Thyroid gland (tissue), 4 donors: ENCODE data around the gene LDLR.

Source experiments
- CTCF ChIP-seq, 6 experiments: fragments of 200-600 bp in 3 of 6; fragments of 450-650 bp in 3 of 6; sonication (generic) in 3 of 6; IDR thresholded peaks; one replicate each; pipeline ENCODE4 v1.5.1; 2016 to 2019; ENCODE audit warnings: antibody characterized with exemption in 6 of 6, mild to moderate bottlenecking in 2 of 6, inconsistent platforms in 1 of 6, moderate library complexity in 1 of 6
- POLR2A ChIP-seq, 2 donors: fragments of 450-650 bp; IDR thresholded peaks; one replicate each; pipeline ENCODE4 v1.6.1; 2017; ENCODE audit warnings: antibody characterized with exemption in 2 of 2, mild to moderate bottlenecking in 2 of 2, moderate library complexity in 1 of 2

- no peak for TF ChIP-seq CTCF (IDR thresholded peaks at IDR 0.05)
- TF ChIP-seq POLR2A (IDR thresholded peaks at IDR 0.05): no peak
Measured at GRCh38 chr19:11092181-11092538, 2.9 kb downstream of the LDLR start.
